Ammon's horn (tissue), 1 donor: ENCODE results near the gene SARDH.
A peak's percentile ranks its signal among the peaks of the same experiment; 100 is the strongest.
"Not testable (repeated sequence)": the region's sequence is repeated elsewhere in the genome, so short reads cannot be mapped to it uniquely, and the experiment has no call there.

Experiments
- DNase-seq: peaks from one replicate; pipeline ENCODE4 v3.0.0-alpha.2; 2016; ENCODE audit warnings: low spot score

The SARDH gene

GRCh38 chr9:133685653-133686609 is 52.2 kb downstream of the SARDH start:
- DNase-seq: no peak

DNA sequence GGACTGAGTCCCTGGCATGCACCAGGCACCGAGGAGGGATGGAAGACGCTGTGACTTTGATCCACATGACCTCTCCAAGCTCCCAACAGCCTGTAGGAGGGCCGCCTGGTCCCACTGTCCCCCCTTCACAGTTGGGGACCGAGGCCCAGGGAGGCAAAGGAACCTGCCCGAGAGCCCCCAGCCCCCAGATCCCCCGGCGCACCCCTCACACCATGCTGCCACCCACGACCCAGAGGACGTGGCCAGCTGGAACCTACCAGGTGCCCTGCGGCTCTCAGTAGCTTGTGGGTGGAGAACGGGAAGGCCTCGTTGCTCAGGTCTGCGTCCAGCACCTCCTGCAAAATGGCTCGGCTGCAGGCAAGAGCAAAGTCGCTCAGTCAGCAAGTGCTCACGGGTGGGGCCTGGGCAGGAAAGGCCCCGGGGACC is 53.2 kb downstream of the SARDH start:
- no peak for DNase-seq

- peak; percentile 69 for DNase-seq
Measured at GRCh38 chr9:133684121-133684935, 53.8 kb downstream of the SARDH start.

- DNase-seq: no peak
Measured at GRCh38 chr9:133683586-133684120, 54.5 kb downstream of the SARDH start.

DNA sequence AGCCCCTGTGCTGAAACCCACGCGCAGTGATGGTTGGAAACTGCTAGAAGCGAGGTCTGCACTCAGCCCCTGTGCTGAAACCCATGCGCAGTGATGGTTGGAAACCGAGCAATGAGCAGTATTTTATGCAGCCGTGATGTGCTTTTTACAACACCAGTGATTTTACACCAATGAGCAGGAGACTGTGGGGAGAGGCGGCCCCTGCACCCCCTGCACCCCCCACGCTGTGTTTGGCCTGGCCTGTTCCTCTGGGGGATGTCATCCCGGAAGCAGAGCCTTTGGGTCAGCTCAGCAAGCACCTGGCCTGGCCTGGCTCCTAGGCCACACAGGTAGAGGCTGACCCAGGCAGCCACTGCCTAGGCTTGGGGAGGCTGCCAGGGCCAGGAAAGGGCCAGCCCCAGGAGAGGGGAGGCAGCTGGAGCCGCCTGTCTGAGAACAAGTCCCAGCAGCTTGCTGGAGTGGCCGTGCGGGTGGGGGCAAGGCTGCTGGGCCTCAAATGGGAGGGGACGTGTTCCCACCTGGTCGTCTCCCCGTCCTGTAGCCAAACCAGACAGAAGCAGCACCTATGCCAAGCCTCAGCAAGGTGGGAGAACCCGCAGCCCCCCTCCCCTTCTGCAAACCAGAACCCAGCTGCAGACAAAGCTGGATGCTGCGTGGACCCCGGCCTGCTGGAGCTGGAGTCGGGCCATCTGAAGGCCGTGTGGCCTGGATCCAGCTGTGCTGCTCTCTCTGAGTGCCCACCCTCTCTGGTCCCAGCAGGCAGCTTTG is 55.1 kb downstream of the SARDH start:
- no peak for DNase-seq

GRCh38 chr9:133681658-133682306 is 56.4 kb downstream of the SARDH start:
- no peak for DNase-seq

DNA sequence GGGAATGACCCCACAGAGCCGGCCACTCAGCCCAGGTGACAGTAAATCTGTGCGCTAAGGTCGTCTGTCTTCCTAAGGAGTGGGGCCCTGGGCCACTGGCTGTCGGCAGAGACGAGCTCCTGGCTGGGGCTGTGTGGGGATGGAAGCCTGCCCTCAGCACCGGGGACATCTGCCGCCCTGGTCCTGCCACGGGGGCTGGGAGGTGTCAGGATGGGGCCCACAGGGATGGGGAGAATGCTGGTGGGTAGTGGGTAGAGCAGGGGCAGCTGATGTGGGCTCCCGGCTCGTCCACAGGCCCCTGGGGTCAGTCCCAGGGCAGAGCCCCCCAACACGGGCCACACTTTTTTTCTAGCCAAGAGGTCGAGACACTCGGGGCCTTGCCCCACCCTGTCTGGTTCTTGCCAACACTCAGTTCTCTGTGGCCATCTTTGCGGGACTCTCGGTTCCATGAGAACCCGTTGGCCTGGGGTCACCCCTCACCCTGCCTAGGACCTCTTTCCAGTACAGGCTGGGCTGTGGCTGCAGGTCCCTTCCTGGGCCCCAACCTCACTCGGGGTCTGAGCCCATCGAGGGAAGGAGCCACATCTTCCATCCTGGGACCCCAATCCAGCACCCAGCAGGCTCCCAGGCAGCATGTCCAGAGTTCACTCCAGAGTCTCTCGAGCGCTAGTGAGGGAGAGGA is 57.0 kb downstream of the SARDH start:
- no peak for DNase-seq

GRCh38 chr9:133680250-133680975 is 57.7 kb downstream of the SARDH start:
- DNase-seq: no peak

DNA sequence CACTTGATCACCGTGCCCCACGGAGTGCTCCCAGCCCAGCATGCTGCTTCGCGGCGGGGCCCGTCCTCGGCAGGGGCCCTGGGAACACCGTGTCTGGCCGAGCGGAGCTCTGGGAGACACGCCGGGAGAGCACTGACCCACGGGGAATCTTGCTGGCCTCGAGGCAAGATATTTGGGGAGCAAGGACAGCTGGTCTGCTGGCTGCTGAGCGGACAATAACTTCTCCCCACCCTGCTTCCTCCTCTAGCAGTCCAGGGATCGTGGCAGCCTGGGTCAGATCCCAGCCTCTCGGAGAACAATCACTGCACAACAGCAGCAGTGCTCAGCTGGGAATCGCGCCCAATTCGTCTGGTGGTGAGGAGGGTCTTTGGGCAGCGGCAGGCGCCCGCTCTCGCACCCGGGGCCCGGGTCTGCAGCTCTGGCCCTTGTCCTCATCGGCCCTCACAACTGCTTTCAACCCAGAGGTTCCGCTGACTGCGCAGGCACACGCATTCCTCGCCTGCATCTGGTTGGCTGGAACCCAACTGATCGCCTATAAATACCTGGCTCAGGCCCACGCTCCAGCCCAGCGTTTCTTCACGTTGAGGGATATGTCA is 58.6 kb downstream of the SARDH start:
- no peak for DNase-seq

- no peak for DNase-seq
Measured at GRCh38 chr9:133679056-133679455, 59.1 kb downstream of the SARDH start.

GRCh38 chr9:133677126-133678010 is 60.8 kb downstream of the SARDH start:
- DNase-seq: no peak

GRCh38 chr9:133676450-133676849 is 61.7 kb downstream of the SARDH start:
- DNase-seq: no peak

DNA sequence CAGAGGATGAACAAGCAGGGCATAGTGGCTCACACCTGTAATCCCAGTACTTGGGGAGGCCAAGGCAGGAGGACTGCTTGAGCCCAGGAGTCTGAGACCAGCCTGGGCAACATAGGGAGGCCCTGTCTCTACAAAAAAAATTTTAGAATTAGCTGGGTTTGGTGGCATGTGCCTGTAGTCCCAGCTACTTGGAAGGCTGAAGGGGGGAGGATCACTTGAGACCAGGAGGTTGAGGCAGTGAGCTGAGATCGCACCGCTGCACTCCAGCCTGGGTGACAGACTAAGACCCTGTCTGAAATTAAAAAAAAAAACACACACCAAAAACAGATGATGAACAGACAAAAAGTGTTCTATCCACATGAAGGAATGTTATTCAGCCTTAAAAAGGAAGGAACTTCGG is 62.4 kb downstream of the SARDH start:
- DNase-seq: not testable (repeated sequence)

DNA sequence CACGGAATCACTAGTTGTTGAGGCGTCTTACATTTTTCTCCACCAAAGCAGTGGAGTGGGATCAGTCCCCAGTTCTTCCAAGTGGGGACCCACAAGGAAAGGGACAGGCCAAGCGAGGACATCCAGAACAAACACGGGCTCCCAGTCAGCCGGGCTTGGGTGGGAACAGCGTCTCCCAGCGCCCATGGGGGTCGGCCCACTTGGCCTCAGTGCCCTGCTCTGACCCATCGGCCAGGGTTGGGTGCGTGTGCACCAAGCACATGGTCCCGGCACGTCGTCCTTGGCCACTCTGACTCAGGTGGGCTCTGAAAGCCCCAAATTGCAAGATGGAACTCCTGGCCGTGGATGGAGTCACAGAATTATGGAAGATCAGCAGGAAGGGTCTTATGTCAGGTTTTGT is 64.1 kb downstream of the SARDH start:
- DNase-seq: no peak

- no peak for DNase-seq
Measured at GRCh38 chr9:133673258-133673655, 64.9 kb downstream of the SARDH start.

- DNase-seq: no peak
Measured at GRCh38 chr9:133672503-133673257, 65.5 kb downstream of the SARDH start.

DNA sequence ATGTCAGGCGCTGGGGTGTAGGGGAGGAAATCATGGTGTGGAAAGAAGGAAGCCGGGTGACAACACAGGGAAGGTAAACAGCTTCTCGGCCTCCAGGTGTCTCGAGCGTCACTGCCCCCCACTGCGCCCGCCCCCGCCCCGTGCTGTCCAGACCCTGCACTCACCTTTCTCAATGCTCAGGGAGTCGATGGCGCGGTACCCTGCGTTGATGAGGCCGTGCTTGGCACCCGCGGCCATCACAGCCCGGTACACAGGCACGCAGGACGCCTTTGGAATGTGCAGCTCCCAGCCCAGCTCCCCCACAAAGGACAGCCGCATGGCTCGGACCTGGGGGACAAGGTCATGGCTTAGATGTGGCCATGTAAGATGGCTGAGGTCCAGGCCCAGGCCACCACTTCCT is 66.8 kb downstream of the SARDH start:
- DNase-seq: no peak

DNA sequence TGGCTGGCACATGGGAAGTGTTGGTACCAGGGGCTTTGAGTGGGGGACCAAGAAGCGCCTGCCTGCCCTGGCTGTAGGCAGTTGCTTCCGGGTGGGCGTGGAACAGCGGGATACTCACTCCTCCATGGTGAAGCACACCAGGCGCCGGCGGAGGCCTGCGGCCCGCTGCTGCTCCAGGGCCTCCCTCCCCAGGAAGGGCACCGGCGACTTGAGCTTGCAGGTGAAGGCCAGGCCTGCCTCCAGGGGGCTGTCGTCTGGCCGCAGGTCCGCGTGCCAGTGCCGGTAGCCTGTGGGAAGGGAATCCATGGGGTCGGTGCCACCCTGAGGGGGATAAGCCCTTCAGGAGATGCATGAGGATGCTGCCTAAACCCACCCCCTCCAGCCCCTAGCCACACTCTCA is 67.7 kb downstream of the SARDH start:
- DNase-seq: no peak
